Endothelial cell of umbilical vein (primary cell): ENCODE measurements around the gene NIPA2.

Experiments used
- CTCF ChIP-seq, 2 donors: IDR thresholded peaks; 1 replicate in 1 of 2; 2 replicates in 1 of 2; pipeline ENCODE4 v1.5.1; 2011; ENCODE audit warnings: low read length in 2 of 2, mild to moderate bottlenecking in 2 of 2, moderate library complexity in 2 of 2, control low read depth in 1 of 2, inconsistent platforms in 1 of 2, low read depth in 1 of 2; ENCODE audit not compliant: insufficient read depth in 1 of 2; ENCODE audit errors: extremely low read depth in 1 of 2
- EZH2 ChIP-seq: IDR thresholded peaks from 2 replicates; pipeline ENCODE4 v1.6.1; 2012; ENCODE audit warnings: borderline replicate concordance, low read depth, mild to moderate bottlenecking, moderate library complexity, low read length, inconsistent platforms; ENCODE audit not compliant: severe bottlenecking
- JUN ChIP-seq: IDR thresholded peaks from 2 replicates; pipeline ENCODE4 v1.6.1; 2011; ENCODE audit warnings: borderline replicate concordance, low read depth; ENCODE audit not compliant: insufficient read length, insufficient read depth
- POLR2A ChIP-seq: IDR thresholded peaks from 2 replicates; pipeline ENCODE4 v1.6.1; 2012; ENCODE audit warnings: low read depth, mild to moderate bottlenecking, control low read depth, low read length

DNA sequence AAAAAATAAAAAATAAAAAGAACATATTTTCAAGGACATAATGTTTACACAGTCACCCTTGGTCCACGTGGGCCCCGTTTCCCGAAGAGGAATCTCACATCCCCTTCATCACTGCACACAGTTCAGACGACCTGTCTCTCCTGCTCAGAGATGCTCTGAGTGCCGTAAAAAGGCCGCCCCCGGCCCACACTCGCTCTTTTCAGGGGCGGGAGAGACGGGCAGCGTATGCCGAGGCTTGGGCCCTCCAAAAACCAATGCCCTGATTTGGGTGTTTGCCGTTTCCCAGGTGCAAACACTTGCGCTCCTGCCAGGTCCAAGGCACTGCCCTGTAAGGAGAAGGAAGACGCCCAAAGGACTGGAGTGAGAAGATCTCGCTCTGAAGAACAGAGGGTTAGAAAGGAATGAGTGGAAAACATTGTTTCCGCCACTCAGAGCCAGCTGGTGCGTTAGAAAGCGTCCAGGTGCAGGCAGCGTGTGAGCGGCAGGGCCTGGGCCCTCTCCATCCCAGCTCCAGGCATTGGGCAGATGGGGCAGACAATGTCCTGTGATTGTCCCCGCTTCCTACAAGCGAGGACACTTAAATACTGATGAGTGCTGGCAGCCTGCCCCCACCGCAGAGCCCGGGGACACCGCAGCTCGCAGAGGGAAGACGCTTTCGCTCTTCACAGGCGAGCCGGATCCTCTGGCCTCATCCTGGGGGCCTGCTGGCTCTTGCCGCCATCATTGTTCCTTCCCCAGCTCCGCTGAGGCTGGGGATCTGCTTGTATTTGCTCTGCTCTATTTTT, 53.2 kb downstream of the NIPA2 start:
- TF ChIP-seq CTCF (IDR thresholded peaks at IDR 0.05; ENCODE audit: extremely low read depth in 1 of 2, insufficient read depth in 1 of 2, low read depth in 1 of 2, low read length in 2 of 2) (no peak), POLR2A (no peak), EZH2 (no peak), JUN (no peak)
